Measurements from ENCODE around the gene ZNF593OS.
A peak's percentile ranks its signal among the peaks of the same experiment; 100 is the strongest.

ZNF593OS gene

GRCh38 chr1:26158271-26158907 lies 13.2 kb downstream of the ZNF593OS start:
- no peak overlapping the region for H4K91ac ChIP-seq (ENCODE audit: low read depth, low read length, poor library complexity)
- H2AK5ac ChIP-seq (ENCODE audit: low read depth, low read length) = peak overlapping the region; percentile 11
- peak overlapping the region; percentile 84 for H2AFZ ChIP-seq (ENCODE audit: low read length)
- no peak overlapping the region for H4K8ac ChIP-seq (ENCODE audit: low read depth, low read length)
- H3K79me1 ChIP-seq (ENCODE audit: low read depth, low read length) = no peaks in the 10 kb centered on the region
- H3K27ac ChIP-seq (replicated peaks; ENCODE audit: low read length) = no peak overlapping the region
- H3K9me3 ChIP-seq (replicated peaks in 1 of 2; ENCODE audit: control insufficient read depth in 2 of 2, insufficient read depth in 1 of 2, low read depth in 1 of 2, low read length in 2 of 2) = no peaks in the 10 kb centered on the region
- H3K27me3 ChIP-seq (ENCODE audit: control insufficient read depth in 3 of 3, insufficient read depth in 3 of 3, low read depth in 1 of 3, low read length in 3 of 3) = peaks cover 3 to 31% (median 12%) of the 10 kb centered on the region in 3 experiments
- no peak overlapping the region for H3K4me2 ChIP-seq (ENCODE audit: insufficient read depth, low read length, poor library complexity, severe bottlenecking)
- H3K18ac ChIP-seq (ENCODE audit: low read length) = peak overlapping the region; percentile 73
- no peak for DNase-seq (ENCODE audit: low spot score)
- H2BK5ac ChIP-seq (ENCODE audit: low read length) = no peak overlapping the region
- no peak overlapping the region for H2BK12ac ChIP-seq (ENCODE audit: low read length)
- H3K23ac ChIP-seq (ENCODE audit: low read depth, low read length, poor library complexity) = no peak overlapping the region
- H2BK120ac ChIP-seq (ENCODE audit: low read depth, low read length) = no peak overlapping the region
- peak overlapping the region; percentile 49 for H2BK15ac ChIP-seq (ENCODE audit: low read length)
- H3K4me1 ChIP-seq (ENCODE audit: control insufficient read depth in 2 of 2, insufficient read depth in 1 of 2, low read depth in 1 of 2, low read length in 2 of 2) = peaks cover 44 to 50% of the 10 kb centered on the region in 2 donors
- no peak overlapping the region for H3K9ac ChIP-seq (ENCODE audit: low read depth, low read length, poor library complexity)
- peak overlapping the region in 1 of 2 donors; percentile 50 for H3K4me3 ChIP-seq (ENCODE audit: low read length in 2 of 2)
- H3K14ac ChIP-seq (ENCODE audit: low read length) = no peak overlapping the region
- H3K36me3 ChIP-seq (replicated peaks in 1 of 2; ENCODE audit: control insufficient read depth in 2 of 2, insufficient read depth in 2 of 2, low read length in 2 of 2) = no peaks in the 10 kb centered on the region
- H3K4ac ChIP-seq (ENCODE audit: low read length) = no peak overlapping the region
- WGBS, 2 donors (ENCODE audit: extremely low coverage in 2 of 2, insufficient read length in 2 of 2, insufficient replicate concordance in 1 of 2) = no CpG with 5 or more reads among the region's 5 CpGs

GRCh38 chr1:26156285-26157038 lies 15.2 kb downstream of the ZNF593OS start:
- no peak overlapping the region for H4K8ac ChIP-seq (ENCODE audit: low read depth, low read length)
- no peak overlapping the region for H4K91ac ChIP-seq (ENCODE audit: low read depth, low read length, poor library complexity)
- peak overlapping the region; percentile 27 for H2BK120ac ChIP-seq (ENCODE audit: low read depth, low read length)
- no CpG with 5 or more reads among the region's 12 CpGs for WGBS, 2 donors (ENCODE audit: extremely low coverage in 2 of 2, insufficient read length in 2 of 2, insufficient replicate concordance in 1 of 2)
- peak overlapping the region; percentile 70 for H2AFZ ChIP-seq (ENCODE audit: low read length)
- H3K79me1 ChIP-seq (ENCODE audit: low read depth, low read length) = no peaks in the 10 kb centered on the region
- peak overlapping the region; percentile 42 for H2BK15ac ChIP-seq (ENCODE audit: low read length)
- H3K9ac ChIP-seq (ENCODE audit: low read depth, low read length, poor library complexity) = no peak overlapping the region
- no peak for DNase-seq (ENCODE audit: low spot score)
- H2BK5ac ChIP-seq (ENCODE audit: low read length) = no peak overlapping the region
- H3K27ac ChIP-seq (replicated peaks; ENCODE audit: low read length) = no peak overlapping the region
- peak overlapping the region; percentile 50 for H3K4me2 ChIP-seq (ENCODE audit: insufficient read depth, low read length, poor library complexity, severe bottlenecking)
- H3K4me1 ChIP-seq (ENCODE audit: control insufficient read depth in 2 of 2, insufficient read depth in 1 of 2, low read depth in 1 of 2, low read length in 2 of 2) = peaks cover 42 to 50% of the 10 kb centered on the region in 2 donors
- no peaks in the 10 kb centered on the region for H3K36me3 ChIP-seq (replicated peaks in 1 of 2; ENCODE audit: control insufficient read depth in 2 of 2, insufficient read depth in 2 of 2, low read length in 2 of 2)
- H3K14ac ChIP-seq (ENCODE audit: low read length) = no peak overlapping the region
- no peak overlapping the region for H2BK12ac ChIP-seq (ENCODE audit: low read length)
- no peak overlapping the region for H3K4ac ChIP-seq (ENCODE audit: low read length)
- H2AK5ac ChIP-seq (ENCODE audit: low read depth, low read length) = no peak overlapping the region
- H3K18ac ChIP-seq (ENCODE audit: low read length) = peak overlapping the region; percentile 81
- H3K27me3 ChIP-seq (ENCODE audit: control insufficient read depth in 3 of 3, insufficient read depth in 3 of 3, low read depth in 1 of 3, low read length in 3 of 3) = peaks cover 0 to 19% (median 14%) of the 10 kb centered on the region in 3 experiments
- no peak overlapping the region for H3K23ac ChIP-seq (ENCODE audit: low read depth, low read length, poor library complexity)
- H3K4me3 ChIP-seq (ENCODE audit: low read length in 2 of 2) = no peak overlapping the region
- no peaks in the 10 kb centered on the region for H3K9me3 ChIP-seq (replicated peaks in 1 of 2; ENCODE audit: control insufficient read depth in 2 of 2, insufficient read depth in 1 of 2, low read depth in 1 of 2, low read length in 2 of 2)

- H3K4me3 ChIP-seq (ENCODE audit: low read length in 2 of 2) = peak overlapping the region in 1 of 2 donors; percentile 27
- H3K4me2 ChIP-seq (ENCODE audit: insufficient read depth, low read length, poor library complexity, severe bottlenecking) = peak overlapping the region; percentile 60
- H3K4me1 ChIP-seq (ENCODE audit: control insufficient read depth in 2 of 2, insufficient read depth in 1 of 2, low read depth in 1 of 2, low read length in 2 of 2) = peaks cover 36 to 46% of the 10 kb centered on the region in 2 donors
- H3K18ac ChIP-seq (ENCODE audit: low read length) = peak overlapping the region; percentile 81
- H3K14ac ChIP-seq (ENCODE audit: low read length) = peak overlapping the region; percentile 66
- no CpG with 5 or more reads among the region's 21 CpGs for WGBS, 2 donors (ENCODE audit: extremely low coverage in 2 of 2, insufficient read length in 2 of 2, insufficient replicate concordance in 1 of 2)
- peak overlapping the region; percentile 63 for H3K9ac ChIP-seq (ENCODE audit: low read depth, low read length, poor library complexity)
- H3K23ac ChIP-seq (ENCODE audit: low read depth, low read length, poor library complexity) = peak overlapping the region; percentile 1
- H2BK120ac ChIP-seq (ENCODE audit: low read depth, low read length) = no peak overlapping the region
- no peak overlapping the region for H2BK5ac ChIP-seq (ENCODE audit: low read length)
- H3K79me1 ChIP-seq (ENCODE audit: low read depth, low read length) = no peaks in the 10 kb centered on the region
- H3K4ac ChIP-seq (ENCODE audit: low read length) = no peak overlapping the region
- H3K27ac ChIP-seq (replicated peaks; ENCODE audit: low read length) = no peak overlapping the region
- H4K8ac ChIP-seq (ENCODE audit: low read depth, low read length) = no peak overlapping the region
- no peaks in the 10 kb centered on the region for H3K36me3 ChIP-seq (replicated peaks in 1 of 2; ENCODE audit: control insufficient read depth in 2 of 2, insufficient read depth in 2 of 2, low read length in 2 of 2)
- peaks cover 0 to 16% (median 12%) of the 10 kb centered on the region in 3 experiments for H3K27me3 ChIP-seq (ENCODE audit: control insufficient read depth in 3 of 3, insufficient read depth in 3 of 3, low read depth in 1 of 3, low read length in 3 of 3)
- H2AFZ ChIP-seq (ENCODE audit: low read length) = peak overlapping the region; percentile 87
- H3K9me3 ChIP-seq (replicated peaks in 1 of 2; ENCODE audit: control insufficient read depth in 2 of 2, insufficient read depth in 1 of 2, low read depth in 1 of 2, low read length in 2 of 2) = no peaks in the 10 kb centered on the region
- peak overlapping the region; percentile 57 for H2AK5ac ChIP-seq (ENCODE audit: low read depth, low read length)
- H2BK12ac ChIP-seq (ENCODE audit: low read length) = peak overlapping the region; percentile 80
- no peak overlapping the region for H4K91ac ChIP-seq (ENCODE audit: low read depth, low read length, poor library complexity)
- no peak for DNase-seq (ENCODE audit: low spot score)
- H2BK15ac ChIP-seq (ENCODE audit: low read length) = peak overlapping the region; percentile 42
Observed at GRCh38 chr1:26155370-26156284, 16.0 kb downstream of the ZNF593OS start.
